Ascending aorta (tissue), 2 donors: Measurements from ENCODE around the gene VWF. TPM values are rescaled to one million over a fixed set of nuclear protein-coding genes. Genes with fewer than 3 reads are reported as not detected.

Experiments used
- DNase-seq, 2 donors: peaks; one replicate each; pipeline ENCODE4 v3.0.0-alpha.2; 2019; ENCODE audit warnings: low spot score in 2 of 2
- H3K27ac ChIP-seq, 2 donors: fragments of 200-600 bp; sonication (generic); one replicate each; pipeline ENCODE4 v1.5.1; 2016 to 2017; ENCODE audit warnings: mild to moderate bottlenecking in 1 of 2
- H3K27me3 ChIP-seq: fragments of 200-600 bp; sonication (generic); one replicate; pipeline ENCODE4 v1.5.1; 2017
- H3K36me3 ChIP-seq, 2 donors: fragments of 200-600 bp; sonication (generic); one replicate each; pipeline ENCODE4 v1.5.1; 2016
- H3K4me1 ChIP-seq, 2 donors: fragments of 200-600 bp; sonication (generic); one replicate each; pipeline ENCODE4 v1.5.1; 2016 to 2017; ENCODE audit warnings: mild to moderate bottlenecking in 1 of 2
- H3K4me3 ChIP-seq, 2 donors: fragments of 200-600 bp; sonication (generic); one replicate each; pipeline ENCODE4 v1.5.1; 2016 to 2017; ENCODE audit warnings: mild to moderate bottlenecking in 1 of 2
- H3K9me3 ChIP-seq, 2 donors: fragments of 200-600 bp; sonication (generic); one replicate each; pipeline ENCODE4 v1.5.1; 2016
- CTCF ChIP-seq, 3 experiments: fragments of 200-600 bp in 2 of 3; fragments of 450-650 bp in 1 of 3; sonication (generic) in 2 of 3; IDR thresholded peaks; one replicate each; pipeline ENCODE4 v1.5.1; 2016 to 2019; ENCODE audit warnings: antibody characterized with exemption in 3 of 3, mild to moderate bottlenecking in 1 of 3, moderate library complexity in 1 of 3
- intact Hi-C: fragments of 100-400 bp; cut with DNase I; formaldehyde crosslinking; loops from one replicate; pipeline ENCODE4 v1.15.1; 2023
- total RNA-seq: library from RNA; depleted of rRNA; stranded (reverse); fragments of >200 nt; gene quantifications from one replicate; pipeline ENCODE4 v1.1.0, GENCODE V29; 2016

Gene VWF
- total RNA-seq, 1 donor from 2014 or later: 1,026 TPM

GRCh38 chr12:6073426-6073825 lies 51.0 kb downstream of the VWF start:
- Histone ChIP-seq H3K27me3 (no peaks in the 10 kb centered on the region), H3K4me3 (no peak overlapping the region), H3K9me3 (no peaks in the 10 kb centered on the region), H3K36me3 (no peaks in the 10 kb centered on the region), H3K27ac (no peak overlapping the region), H3K4me1 (no peaks in the 10 kb centered on the region)
- intact Hi-C loops: no loop called here
- no peak for DNase-seq
- TF ChIP-seq CTCF (IDR thresholded peaks at IDR 0.05): no peak

- Histone ChIP-seq H3K4me1 (no peaks in the 10 kb centered on the region), H3K9me3 (no peaks in the 10 kb centered on the region), H3K27ac (no peak overlapping the region), H3K36me3 (no peaks in the 10 kb centered on the region), H3K4me3 (no peak overlapping the region), H3K27me3 (no peaks in the 10 kb centered on the region)
- intact Hi-C loops: no loop called here
- TF ChIP-seq CTCF (IDR thresholded peaks at IDR 0.05): no peak
- DNase-seq: no peak
Observed at GRCh38 chr12:6072302-6072752, 52.1 kb downstream of the VWF start.

- Histone ChIP-seq H3K27ac (no peak overlapping the region), H3K36me3 (no peaks in the 10 kb centered on the region), H3K27me3 (no peaks in the 10 kb centered on the region), H3K4me1 (no peaks in the 10 kb centered on the region), H3K4me3 (no peak overlapping the region), H3K9me3 (no peaks in the 10 kb centered on the region)
- no peak for TF ChIP-seq CTCF (IDR thresholded peaks at IDR 0.05)
- intact Hi-C loops: no loop called here
- no peak for DNase-seq
Observed at GRCh38 chr12:6071589-6071988, 52.9 kb downstream of the VWF start.

- H3K4me1 ChIP-seq: no peaks in the 10 kb centered on the region
- intact Hi-C loops: no loop called here
- H3K9me3 ChIP-seq: no peaks in the 10 kb centered on the region
- H3K36me3 ChIP-seq: no peaks in the 10 kb centered on the region
- no peak for DNase-seq
- H3K4me3 ChIP-seq: no peak overlapping the region
- no peak for TF ChIP-seq CTCF (IDR thresholded peaks at IDR 0.05)
- no peaks in the 10 kb centered on the region for H3K27me3 ChIP-seq
- no peak overlapping the region for H3K27ac ChIP-seq
Observed at GRCh38 chr12:6070472-6071257, 53.8 kb downstream of the VWF start.

GRCh38 chr12:6069437-6070093 lies 54.9 kb downstream of the VWF start:
- H3K4me1 ChIP-seq: no peaks in the 10 kb centered on the region
- H3K27ac ChIP-seq: no peak overlapping the region

More at GRCh38 chr12:6069437-6070093, 54.9 kb downstream of the VWF start:
- no peak for DNase-seq
- no peaks in the 10 kb centered on the region for H3K36me3 ChIP-seq
- H3K9me3 ChIP-seq: no peaks in the 10 kb centered on the region
- no peak for TF ChIP-seq CTCF (IDR thresholded peaks at IDR 0.05)
- H3K27me3 ChIP-seq: no peaks in the 10 kb centered on the region
- no peak overlapping the region for H3K4me3 ChIP-seq
- intact Hi-C loops: no loop called here
